LNCaP clone FGC (cell line): ENCODE measurements around the gene PIK3C3.

Experiments
- DNase-seq: peaks from one replicate; pipeline ENCODE4 v3.0.0-alpha.2; 2011; ENCODE audit warnings: low read depth
- H3K4me3 ChIP-seq: 2 replicates; pipeline ENCODE4 v1.5.1; 2011; ENCODE audit warnings: mild to moderate bottlenecking, low read depth, low read length, control low read depth
- TF ChIP-seq, protein P1 (sequence below): IDR thresholded peaks from 2 replicates; pipeline ENCODE4 v1.5.1; 2012; ENCODE audit warnings: mild to moderate bottlenecking; ENCODE audit not compliant: control insufficient read depth, insufficient read depth; ENCODE audit errors: extremely low read depth

Gene PIK3C3

DNA sequence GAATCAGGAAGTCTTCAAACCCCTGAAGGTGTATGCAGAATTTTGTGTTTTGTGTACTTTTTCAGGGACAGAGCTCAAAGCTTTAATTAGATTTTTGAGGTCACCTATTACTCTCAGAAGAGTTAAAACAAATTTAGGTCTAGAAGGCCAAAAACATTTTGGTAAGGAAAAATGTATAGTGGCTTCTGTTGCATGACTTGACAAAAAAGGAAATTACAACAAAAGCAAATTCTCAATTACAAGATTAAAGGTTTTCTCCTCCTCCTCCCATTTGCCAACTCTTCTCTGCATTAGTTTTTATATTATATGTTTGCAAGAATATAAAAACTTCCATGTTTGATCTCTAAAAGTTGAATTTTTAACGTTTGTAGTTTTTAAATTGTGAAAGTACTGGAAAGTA lies 4.0 kb downstream of the PIK3C3 start:
- DNase-seq = no peak
- H3K4me3 ChIP-seq = no peak overlapping the region
- TF ChIP-seq, protein P1, sequence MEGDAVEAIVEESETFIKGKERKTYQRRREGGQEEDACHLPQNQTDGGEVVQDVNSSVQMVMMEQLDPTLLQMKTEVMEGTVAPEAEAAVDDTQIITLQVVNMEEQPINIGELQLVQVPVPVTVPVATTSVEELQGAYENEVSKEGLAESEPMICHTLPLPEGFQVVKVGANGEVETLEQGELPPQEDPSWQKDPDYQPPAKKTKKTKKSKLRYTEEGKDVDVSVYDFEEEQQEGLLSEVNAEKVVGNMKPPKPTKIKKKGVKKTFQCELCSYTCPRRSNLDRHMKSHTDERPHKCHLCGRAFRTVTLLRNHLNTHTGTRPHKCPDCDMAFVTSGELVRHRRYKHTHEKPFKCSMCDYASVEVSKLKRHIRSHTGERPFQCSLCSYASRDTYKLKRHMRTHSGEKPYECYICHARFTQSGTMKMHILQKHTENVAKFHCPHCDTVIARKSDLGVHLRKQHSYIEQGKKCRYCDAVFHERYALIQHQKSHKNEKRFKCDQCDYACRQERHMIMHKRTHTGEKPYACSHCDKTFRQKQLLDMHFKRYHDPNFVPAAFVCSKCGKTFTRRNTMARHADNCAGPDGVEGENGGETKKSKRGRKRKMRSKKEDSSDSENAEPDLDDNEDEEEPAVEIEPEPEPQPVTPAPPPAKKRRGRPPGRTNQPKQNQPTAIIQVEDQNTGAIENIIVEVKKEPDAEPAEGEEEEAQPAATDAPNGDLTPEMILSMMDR = no peak

DNA sequence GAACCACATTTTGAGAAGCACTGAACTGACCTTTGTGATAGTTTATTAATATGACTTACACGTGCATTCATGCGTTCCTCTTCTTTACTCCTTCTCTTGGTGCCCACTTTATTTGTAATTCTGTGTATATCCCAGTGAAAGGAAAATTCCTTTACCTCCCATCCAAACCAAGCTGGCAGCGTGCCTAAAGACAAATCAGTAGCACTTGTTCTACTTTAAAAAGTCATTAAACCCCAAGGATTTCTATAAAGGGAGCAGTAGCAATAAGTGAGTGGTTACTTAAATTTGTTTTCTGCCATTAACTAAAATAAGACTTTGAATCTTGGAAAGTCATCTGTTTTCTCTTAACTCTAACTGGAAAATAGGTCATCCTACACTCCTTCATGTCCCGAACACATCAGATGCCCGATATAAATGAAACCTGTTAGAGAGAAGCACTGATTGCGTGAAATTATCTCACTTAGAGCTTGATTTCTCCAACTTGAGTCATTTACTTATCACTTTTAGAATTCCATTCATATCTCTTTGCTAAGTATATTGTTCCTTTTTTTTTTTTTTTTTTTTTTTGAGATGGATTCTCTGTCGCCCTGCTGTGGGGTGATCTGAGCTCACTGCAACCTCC lies 10.7 kb downstream of the PIK3C3 start:
- TF ChIP-seq, protein P1 = no peak
- DNase-seq = no peak
- H3K4me3 ChIP-seq = no peak overlapping the region

DNA sequence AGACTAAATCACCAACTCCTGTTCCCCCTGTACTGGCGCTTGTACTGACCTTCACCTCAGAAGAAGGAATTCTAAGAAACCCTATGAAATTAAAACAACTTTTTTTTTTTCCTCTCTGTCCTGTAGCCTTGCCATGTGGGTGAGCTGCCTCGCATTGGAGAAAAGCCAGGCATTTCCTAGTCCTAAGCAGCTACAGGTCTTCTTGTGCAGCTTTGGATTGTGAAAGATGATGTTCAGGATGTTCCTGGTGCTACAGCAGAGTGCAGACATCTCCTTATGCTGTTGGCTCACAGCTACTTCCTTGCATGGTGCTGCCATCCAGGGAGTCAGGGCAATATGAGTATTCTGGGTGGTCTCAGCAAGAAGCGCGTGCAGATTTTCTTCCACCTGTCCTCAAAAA lies 11.9 kb downstream of the PIK3C3 start:
- DNase-seq = no peak
- TF ChIP-seq, protein P1 = no peak
- H3K4me3 ChIP-seq = no peak overlapping the region

DNA sequence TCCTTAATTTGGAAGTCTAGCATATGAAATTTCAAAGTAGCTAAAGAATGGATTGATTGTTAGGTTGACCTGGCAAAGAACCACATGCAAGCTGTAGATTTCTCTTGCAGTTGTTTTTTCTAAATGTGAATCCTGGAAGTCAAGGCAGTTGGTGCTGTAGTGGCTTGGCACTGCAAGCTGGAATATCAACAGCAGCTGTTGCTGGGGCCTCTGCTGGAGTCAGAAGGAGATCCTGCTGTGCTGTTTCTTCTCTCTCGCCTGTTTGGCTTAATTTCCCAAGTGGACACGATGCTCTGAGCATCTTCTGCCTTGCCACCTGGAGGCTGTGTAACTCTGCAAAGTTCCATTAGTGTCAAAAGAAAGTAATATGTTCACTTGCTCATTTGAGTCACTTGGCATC lies 12.6 kb downstream of the PIK3C3 start:
- DNase-seq = no peak
- no peak overlapping the region for H3K4me3 ChIP-seq
- TF ChIP-seq, protein P1 = no peak

DNA sequence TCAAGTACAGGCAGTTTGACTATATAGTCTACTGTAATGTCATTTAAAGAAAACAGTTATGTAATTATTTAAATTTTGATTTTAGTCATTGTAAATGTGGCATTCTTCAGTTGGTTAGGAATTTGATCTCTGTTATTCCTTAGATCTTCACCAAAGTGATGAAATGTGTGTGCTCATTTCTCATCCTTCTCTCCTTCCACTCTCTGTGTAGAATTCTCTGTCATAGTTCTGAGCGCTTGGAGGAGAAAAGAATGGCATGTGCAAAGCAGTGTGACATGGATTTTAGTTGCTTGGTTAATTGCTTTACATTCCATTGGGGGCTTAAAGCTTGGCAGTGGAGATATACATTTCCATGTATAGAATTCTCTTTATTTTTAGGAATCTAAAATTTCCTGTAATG lies 14.8 kb downstream of the PIK3C3 start:
- TF ChIP-seq, protein P1 = no peak
- H3K4me3 ChIP-seq = no peak overlapping the region
- DNase-seq = no peak

DNA sequence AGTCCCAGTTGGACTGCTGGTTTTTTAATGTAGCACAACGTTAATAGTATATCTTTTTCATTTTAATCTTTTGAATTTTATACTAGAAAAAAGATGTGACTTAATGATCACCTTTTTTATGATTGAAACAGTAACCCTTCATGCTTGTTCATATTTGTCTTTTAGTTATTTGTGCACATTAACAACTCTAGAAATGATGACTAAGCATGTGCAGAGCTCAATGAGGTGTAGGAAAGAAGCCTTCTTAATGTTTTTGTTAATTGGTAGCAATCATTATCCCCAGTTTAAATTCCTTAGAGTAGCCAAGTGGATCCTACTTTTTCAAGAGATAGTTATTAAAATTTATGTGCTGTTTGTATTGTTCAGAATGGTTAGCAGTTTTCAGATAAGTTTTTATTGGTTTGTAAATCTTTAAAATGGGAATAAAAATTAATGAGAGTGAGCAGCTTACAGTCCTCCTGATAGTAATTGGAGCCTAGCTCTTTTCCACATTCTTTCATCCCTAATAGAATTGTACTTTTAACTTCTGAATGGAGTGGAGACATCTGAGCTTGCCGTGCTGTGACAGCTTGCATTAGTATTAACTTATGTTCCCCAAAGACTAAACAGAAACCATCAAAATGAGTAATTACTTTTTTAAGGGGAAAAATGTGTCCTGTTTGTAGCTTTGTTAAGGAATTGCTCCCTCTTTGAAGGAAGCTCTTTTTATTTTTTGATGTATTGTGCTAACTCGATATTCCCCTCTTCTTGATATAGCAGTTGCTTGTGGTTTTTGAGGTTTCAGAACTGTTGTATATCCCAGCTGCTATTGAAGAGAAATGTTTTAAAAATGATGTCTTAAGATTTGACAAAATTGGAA lies 17.3 kb downstream of the PIK3C3 start:
- H3K4me3 ChIP-seq = no peak overlapping the region
- TF ChIP-seq, protein P1 = no peak
- no peak for DNase-seq

DNA sequence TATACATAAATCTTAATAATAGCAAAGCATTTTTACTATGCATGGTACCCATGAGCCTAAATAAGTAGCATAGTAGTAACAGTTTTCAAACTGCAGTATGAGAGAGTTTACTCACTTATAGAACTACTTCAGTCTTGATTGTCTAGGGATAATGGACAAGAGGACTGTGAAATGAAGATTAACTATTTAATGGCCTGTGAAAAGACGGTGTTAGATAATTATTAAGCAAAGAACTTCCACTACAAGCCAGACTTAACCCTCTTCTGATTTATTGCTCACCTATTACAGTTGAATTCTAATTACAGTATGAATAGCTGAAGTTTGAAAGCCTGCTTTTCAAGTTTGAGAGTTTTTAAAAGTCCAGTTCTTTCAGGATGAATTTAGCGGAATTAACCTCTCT lies 18.9 kb downstream of the PIK3C3 start:
- TF ChIP-seq, protein P1 = no peak
- DNase-seq = no peak
- no peak overlapping the region for H3K4me3 ChIP-seq
